ENCODE results near the gene MUC12. TPM values are rescaled to one million over a fixed set of nuclear protein-coding genes. Genes with fewer than 3 reads are reported as not detected.

The MUC12 gene
- total and polyA plus RNA-seq, 2 of the 13 experiments (the other 11 are each of a cell fraction or from before 2014, with no cell fraction given) = not detected

- FAIRE-seq (no peak), DNase-seq (ENCODE audit: low spot score) (peak; percentile 57), ATAC-seq (peak; percentile 91)
- Histone ChIP-seq H3K4me3 (replicated peaks in 1 of 3; ENCODE audit: insufficient read depth in 1 of 3, low read depth in 2 of 3, low read length in 3 of 3) (peak overlapping the region in 1 of 3 experiments; percentile 38; a peak in 1 of 6 replicates), H3K4me2 (ENCODE audit: low read depth, low read length) (peak overlapping the region; percentile 44; the same call in 1 of the 2 replicates), H3K27ac (ENCODE audit: extremely low read length, insufficient read depth, low read length) (no peak overlapping the region), H2AFZ (ENCODE audit: low read length) (no peak overlapping the region), H3K79me2 (ENCODE audit: insufficient read depth, low read length) (no peaks in the 10 kb centered on the region), H3K27me3 (ENCODE audit: control insufficient read depth in 1 of 2, insufficient read depth in 2 of 2, low read length in 2 of 2) (peaks cover 10 to 33% of the 10 kb centered on the region in 2 experiments), H4K20me1 (ENCODE audit: insufficient read depth, low read length) (no peaks in the 10 kb centered on the region), H3K4me1 (ENCODE audit: insufficient read depth, low read length) (0 out of 2 replicates have a peak, but pooled peaks cover 10% of the 10 kb centered on the region), H3K9me3 (ENCODE audit: low read length) (no peaks in the 10 kb centered on the region), H3K9ac (ENCODE audit: insufficient read depth, low read depth, low read length) (no peak overlapping the region), H3K36me3 (replicated peaks in 1 of 2; ENCODE audit: control insufficient read depth in 1 of 2, insufficient read depth in 2 of 2, low read length in 2 of 2) (no peaks in the 10 kb centered on the region)
- POLR2A ChIA-PET = no interaction called here
- no TSS peak for BruUV-seq (replicated peaks)
- CTCF ChIA-PET (ENCODE audit: low intra/inter-chr PET ratio, low total read pairs) = interaction anchor here (1.4 to 2.9 kb wide), 2 partner anchors 93 to 112 kb away, joined by 3 to 45 read pairs; no protein-coding TSS in a partner anchor
- intact Hi-C loops (cut with micrococcal nuclease; ENCODE audit: unreplicated experiment) = loop anchor here (1.0 to 2.0 kb wide), 2 partner anchors 93 to 111 kb away; no protein-coding TSS in a partner anchor
- in situ Hi-C loops (cut with HindIII; ENCODE audit: extremely low pct_ligation_motif_present, low pct_unique_long_range_greater_than_20kb) = loop anchor here (5.0 kb wide), 1 partner anchor 91 kb away; no protein-coding TSS in a partner anchor
- WGBS (ENCODE audit: low lambda C conversion rate) = 45% methylated on average over 55 of the region's 58 CpGs
- TF ChIP-seq NFKBIZ (CRISPR knock-in tag; IDR thresholded peaks at IDR 0.05) (no peak), BHLHE40 (IDR thresholded peaks at IDR 0.05; ENCODE audit: low read length) (peak; percentile 49; the same call in 1 of the 2 replicates), ZFX (CRISPR knock-in tag; IDR thresholded peaks at IDR 0.05; ENCODE audit: low read depth) (peak; percentile 45; the same call in 1 of the 2 replicates), ZNF792 (CRISPR knock-in tag; IDR thresholded peaks at IDR 0.05) (0 out of 2 replicates have a peak, but pooled peaks have one; percentile 63), TCF7 (IDR thresholded peaks at IDR 0.05; ENCODE audit: low read depth) (no peak), ZNF607 (CRISPR knock-in tag; IDR thresholded peaks at IDR 0.05; ENCODE audit: borderline replicate concordance) (no peak), CC2D1A (CRISPR knock-in tag; IDR thresholded peaks at IDR 0.05) (no peak), ZFY (CRISPR knock-in tag; IDR thresholded peaks at IDR 0.05) (peak; percentile 42; the same call in 1 of the 2 replicates), NR2F1 (CRISPR knock-in tag; IDR thresholded peaks at IDR 0.05) (0 out of 4 replicates have a peak, but pooled peaks of 1 of the 2 experiments have one; percentile 44), XRCC5 (optimal IDR thresholded peaks at IDR 0.05; ENCODE audit: low read length) (peak; percentile 89), TCF12 (IDR thresholded peaks at IDR 0.05) (no peak), TCF12 (CRISPR knock-in tag; IDR thresholded peaks at IDR 0.05) (0 out of 2 replicates have a peak, but pooled peaks have one; percentile 45), ESRRA (CRISPR knock-in tag; IDR thresholded peaks at IDR 0.05; ENCODE audit: low read depth) (peak; percentile 53; the same call in 1 of the 2 replicates), HNRNPLL (IDR thresholded peaks at IDR 0.05; ENCODE audit: low read depth, low read length, poor library complexity, severe bottlenecking) (no peak), ZFP36 (IDR thresholded peaks at IDR 0.05; ENCODE audit: borderline replicate concordance, low read depth, low read length, partially characterized antibody) (peak; percentile 41), STAT5B (CRISPR knock-in tag; IDR thresholded peaks at IDR 0.05) (peak; percentile 54; the same call in 1 of the 2 replicates), MEIS2 (CRISPR knock-in tag; IDR thresholded peaks at IDR 0.05) (peak; percentile 57; the same call in 1 of the 2 replicates), ZNF256 (CRISPR knock-in tag; conservative IDR thresholded peaks at IDR 0.05) (no peak), KDM5B (CRISPR knock-in tag; IDR thresholded peaks at IDR 0.05; ENCODE audit: borderline replicate concordance) (peak; percentile 24; the same call in 1 of the 2 replicates), ISX (CRISPR knock-in tag; conservative IDR thresholded peaks at IDR 0.05) (no peak), FOXC1 (CRISPR knock-in tag; IDR thresholded peaks at IDR 0.05; ENCODE audit: borderline replicate concordance) (no peak)
- TF ChIP-seq, protein P1, sequence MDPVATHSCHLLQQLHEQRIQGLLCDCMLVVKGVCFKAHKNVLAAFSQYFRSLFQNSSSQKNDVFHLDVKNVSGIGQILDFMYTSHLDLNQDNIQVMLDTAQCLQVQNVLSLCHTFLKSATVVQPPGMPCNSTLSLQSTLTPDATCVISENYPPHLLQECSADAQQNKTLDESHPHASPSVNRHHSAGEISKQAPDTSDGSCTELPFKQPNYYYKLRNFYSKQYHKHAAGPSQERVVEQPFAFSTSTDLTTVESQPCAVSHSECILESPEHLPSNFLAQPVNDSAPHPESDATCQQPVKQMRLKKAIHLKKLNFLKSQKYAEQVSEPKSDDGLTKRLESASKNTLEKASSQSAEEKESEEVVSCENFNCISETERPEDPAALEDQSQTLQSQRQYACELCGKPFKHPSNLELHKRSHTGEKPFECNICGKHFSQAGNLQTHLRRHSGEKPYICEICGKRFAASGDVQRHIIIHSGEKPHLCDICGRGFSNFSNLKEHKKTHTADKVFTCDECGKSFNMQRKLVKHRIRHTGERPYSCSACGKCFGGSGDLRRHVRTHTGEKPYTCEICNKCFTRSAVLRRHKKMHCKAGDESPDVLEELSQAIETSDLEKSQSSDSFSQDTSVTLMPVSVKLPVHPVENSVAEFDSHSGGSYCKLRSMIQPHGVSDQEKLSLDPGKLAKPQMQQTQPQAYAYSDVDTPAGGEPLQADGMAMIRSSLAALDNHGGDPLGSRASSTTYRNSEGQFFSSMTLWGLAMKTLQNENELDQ (CRISPR knock-in tag; IDR thresholded peaks at IDR 0.05; ENCODE audit: borderline replicate concordance) = no peak
These were observed 3.4 kb upstream of the MUC12 start for GRCh38 chr7:100965723-100966541.

Data from HepG2 (cell line).